HepG2 (cell line): ENCODE results near the gene ALCAM. TPM values are rescaled to one million over a fixed set of nuclear protein-coding genes. Genes with fewer than 3 reads are reported as not detected.

ENCODE experiments used
- ATAC-seq: fragments of 200-7000 bp; cut with Tn5 transposase; 3 replicates; pipeline ENCODE4 v1.9.1; 2020; ENCODE audit warnings: mild to moderate bottlenecking, moderate library complexity
- BruUV-seq: library from RNA; stranded (reverse); fragments of 400-500 nt; replicated peaks from 2 replicates; lab custom pipeline; 2021; lab: Mats Ljungman, UMichigan
- CTCF ChIA-PET: fragments of 300-600 bp; formaldehyde crosslinking; extraction: SDS; loops from one replicate; lab custom pipeline; 2021; ENCODE audit warnings: low total read pairs, inconsistent platforms, low intra/inter-chr PET ratio; lab: Yijun Ruan, JAX
- POLR2A ChIA-PET: fragments of 350-600 bp; sonication (Branson Sonifier 250); formaldehyde crosslinking; loops from one replicate; lab custom pipeline; 2020; ENCODE audit warnings: antibody characterized with exemption, inconsistent platforms; lab: Yijun Ruan, JAX
- DNase-seq: peaks from one replicate; pipeline ENCODE4 v3.0.0-alpha.2; 2015; ENCODE audit warnings: low spot score
- FAIRE-seq: peaks from 3 replicates; lab custom pipeline; 2011; peaks lifted over from hg19 to GRCh38; lab: Jason Lieb, UNC
- H2AFZ ChIP-seq: one replicate; pipeline ENCODE4 v1.6.1; 2011; ENCODE audit warnings: low read length, inconsistent platforms
- H3K27ac ChIP-seq: fragments of 300-600 bp; 3 replicates; pipeline ENCODE4 v1.8.0; 2011; ENCODE audit warnings: mixed run types, mild to moderate bottlenecking, mixed read lengths, low read length, inconsistent platforms; ENCODE audit not compliant: insufficient read depth; ENCODE audit errors: extremely low read length
- H3K27me3 ChIP-seq, 2 experiments: fragments of 200-600 bp in 1 of 2; 2 replicates in 1 of 2; 3 replicates in 1 of 2; pipeline versions ENCODE4 v1.6.0 to v1.8.0; 2011; ENCODE audit warnings: low read length in 2 of 2, mild to moderate bottlenecking in 2 of 2, moderate library complexity in 2 of 2, inconsistent platforms in 1 of 2; ENCODE audit not compliant: insufficient read depth in 2 of 2, control insufficient read depth in 1 of 2
- H3K36me3 ChIP-seq, 2 experiments: fragments of 200-600 bp in 1 of 2; replicated peaks in 1 of 2; 2 replicates in 1 of 2; 3 replicates in 1 of 2; pipeline versions ENCODE4 v1.5.1 to v1.8.0; 2011; ENCODE audit warnings: low read length in 2 of 2, inconsistent platforms in 1 of 2; ENCODE audit not compliant: insufficient read depth in 2 of 2, control insufficient read depth in 1 of 2
- H3K4me1 ChIP-seq: 2 replicates; pipeline ENCODE4 v1.5.1; 2012; ENCODE audit warnings: low read length, inconsistent platforms; ENCODE audit not compliant: insufficient read depth
- H3K4me2 ChIP-seq: 2 replicates; pipeline ENCODE4 v1.6.0; 2011; ENCODE audit warnings: low read depth, low read length, inconsistent platforms
- H3K4me3 ChIP-seq, 3 experiments: fragments of 200-600 bp in 1 of 3; sonication (generic), shearing (Covaris generic) in 1 of 3; replicated peaks in 1 of 3; 2 replicates each; pipeline ENCODE4 v1.5.1; 2011 to 2016; ENCODE audit warnings: low read length in 3 of 3, inconsistent platforms in 2 of 3, low read depth in 2 of 3, mild to moderate bottlenecking in 2 of 3, control low read depth in 1 of 3, mixed read lengths in 1 of 3; ENCODE audit not compliant: insufficient read depth in 1 of 3
- H3K79me2 ChIP-seq: one replicate; pipeline ENCODE4 v1.6.1; 2011; ENCODE audit warnings: low read length, inconsistent platforms; ENCODE audit not compliant: insufficient read depth
- H3K9ac ChIP-seq: 2 replicates; pipeline ENCODE4 v1.6.0; 2011; ENCODE audit warnings: mild to moderate bottlenecking, low read depth, low read length, inconsistent platforms; ENCODE audit not compliant: insufficient read depth
- H3K9me3 ChIP-seq: 2 replicates; pipeline ENCODE4 v1.5.1; 2012; ENCODE audit warnings: mild to moderate bottlenecking, low read length
- H4K20me1 ChIP-seq: 2 replicates; pipeline ENCODE4 v1.6.0; 2011; ENCODE audit warnings: inconsistent platforms, mild to moderate bottlenecking, low read length, moderate library complexity; ENCODE audit not compliant: insufficient read depth
- ARID2 ChIP-seq: sonication (generic); formaldehyde crosslinking; IDR thresholded peaks from 2 replicates; pipeline ENCODE4 v1.8.1; 2022; ENCODE audit warnings: mild to moderate bottlenecking, missing genetic modification reagents, borderline replicate concordance
- DNMT3B ChIP-seq: conservative IDR thresholded peaks from 2 replicates; pipeline ENCODE4 v1.6.1; 2016; ENCODE audit warnings: missing biosample characterization, control low read depth
- EHMT2 ChIP-seq: fragments of 200-600 bp; sonication (generic); IDR thresholded peaks from 2 replicates; pipeline ENCODE4 v1.7.0; 2017; ENCODE audit warnings: antibody characterized with exemption, low read depth, low read length, borderline replicate concordance
- SNRNP70 ChIP-seq: fragments of 200-400 bp; formaldehyde crosslinking; IDR thresholded peaks from 2 replicates; pipeline ENCODE4 v1.6.1; 2017; ENCODE audit warnings: mild to moderate bottlenecking, low read depth, low read length, moderate library complexity
- ZFP82 ChIP-seq: sonication (generic); formaldehyde crosslinking; IDR thresholded peaks from 2 replicates; pipeline ENCODE4 v1.5.1; 2020; ENCODE audit warnings: mild to moderate bottlenecking, missing genetic modification reagents, borderline replicate concordance
- ZNF451 ChIP-seq: sonication (generic); formaldehyde crosslinking; IDR thresholded peaks from 2 replicates; pipeline ENCODE4 v1.5.0; 2020; ENCODE audit warnings: mild to moderate bottlenecking, missing genetic modification reagents
- ZNF629 ChIP-seq: sonication (generic); formaldehyde crosslinking; conservative IDR thresholded peaks from 2 replicates; pipeline ENCODE4 v1.5.0; 2020; ENCODE audit warnings: missing genetic modification reagents
- ZNF879 ChIP-seq: sonication (generic); formaldehyde crosslinking; IDR thresholded peaks from 2 replicates; pipeline ENCODE4 v1.8.1; 2023; ENCODE audit warnings: missing genetic modification reagents
- WGBS: methylation state at CpG from one replicate; pipeline ENCODE4 v1.1.6; 2017; ENCODE audit warnings: low lambda C conversion rate; 5-methylcytosine and 5-hydroxymethylcytosine counted together
- in situ Hi-C: cut with HindIII; loops from 2 replicates; pipeline ENCODE4 v1.10.0; 2017; ENCODE audit warnings: low pct_unique_long_range_greater_than_20kb; ENCODE audit not compliant: extremely low pct_ligation_motif_present
- intact Hi-C: fragments of 100-400 bp; cut with micrococcal nuclease; formaldehyde crosslinking; loops from one replicate; pipeline ENCODE4 v1.10.0; 2022; ENCODE audit not compliant: unreplicated experiment
- polyA plus RNA-seq, 8 experiments: library from polyadenylated mRNA; depleted of rRNA in 3 of 8; stranded (reverse) in 7 of 8; unstranded in 1 of 8; fragments of >200 nt; fragmentation: Illumina TruSeq in 4 of 8; extraction: Trizol in 4 of 8; gene quantifications; 2 replicates each; pipeline versions ENCODE4 v1.2.1 to v1.2.3, GENCODE V29; 2011 to 2016; ENCODE audit warnings: low read depth in 4 of 8, missing spikeins in 1 of 8, mixed read lengths in 1 of 8; ENCODE audit not compliant: insufficient read depth in 1 of 8
- total RNA-seq, 5 experiments: library from RNA; depleted of rRNA; stranded (reverse); fragments of >200 nt; fragmentation: Illumina TruSeq; extraction: Trizol; gene quantifications; 2 replicates each; pipeline ENCODE4 v1.2.3, GENCODE V29; 2016; ENCODE audit warnings: low read depth in 1 of 5
- TF ChIP-seq, protein P1 (sequence below): sonication (generic); formaldehyde crosslinking; IDR thresholded peaks from 2 replicates; pipeline ENCODE4 v1.4.0; 2020; ENCODE audit warnings: low read depth, missing genetic modification reagents
- TF ChIP-seq, protein P2 (sequence below): sonication (generic); formaldehyde crosslinking; IDR thresholded peaks from 2 replicates; pipeline ENCODE4 v1.4.0; 2020; ENCODE audit warnings: mild to moderate bottlenecking, missing genetic modification reagents

ALCAM gene
- total and polyA plus RNA-seq, 2 of the 13 experiments (the other 11 are each of a cell fraction or from before 2014, with no cell fraction given): 26.0 to 33.1 TPM

DNA sequence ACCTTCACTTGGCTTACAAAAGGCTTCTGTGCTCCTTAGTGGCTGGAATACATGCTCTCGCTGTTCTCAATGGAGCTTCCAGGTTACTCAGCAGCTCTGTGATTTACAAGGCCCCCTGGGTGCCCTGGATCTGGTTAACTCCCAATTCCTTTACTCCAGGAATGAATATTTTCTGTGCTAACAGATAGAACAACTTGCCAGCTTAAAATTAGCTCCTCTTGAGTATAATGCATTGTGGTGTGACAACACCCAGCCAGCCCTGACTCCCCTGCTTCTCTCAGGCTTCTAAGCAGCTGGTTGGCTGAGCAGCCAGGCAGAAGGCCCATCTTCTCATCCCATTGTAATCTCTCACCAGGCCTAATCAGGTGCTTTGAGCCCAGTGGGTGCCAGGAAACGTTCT, 246.4 kb downstream of the ALCAM start:
- Histone ChIP-seq H3K9ac (no peak overlapping the region), H3K79me2 (no peaks in the 10 kb centered on the region), H3K27ac (no peak overlapping the region), H3K27me3 (no peaks in the 10 kb centered on the region), H3K36me3 (no peaks in the 10 kb centered on the region), H3K9me3 (no peaks in the 10 kb centered on the region), H3K4me2 (no peak overlapping the region), H4K20me1 (no peaks in the 10 kb centered on the region), H3K4me1 (no peaks in the 10 kb centered on the region), H2AFZ (no peak overlapping the region), H3K4me3 (no peak overlapping the region)
- in situ Hi-C loops: no loop called here
- FAIRE-seq (no peak), DNase-seq (no peak), ATAC-seq (no peak)
- BruUV-seq: no TSS peak
- TF ChIP-seq ARID2: no peak
- TF ChIP-seq, protein P1, sequence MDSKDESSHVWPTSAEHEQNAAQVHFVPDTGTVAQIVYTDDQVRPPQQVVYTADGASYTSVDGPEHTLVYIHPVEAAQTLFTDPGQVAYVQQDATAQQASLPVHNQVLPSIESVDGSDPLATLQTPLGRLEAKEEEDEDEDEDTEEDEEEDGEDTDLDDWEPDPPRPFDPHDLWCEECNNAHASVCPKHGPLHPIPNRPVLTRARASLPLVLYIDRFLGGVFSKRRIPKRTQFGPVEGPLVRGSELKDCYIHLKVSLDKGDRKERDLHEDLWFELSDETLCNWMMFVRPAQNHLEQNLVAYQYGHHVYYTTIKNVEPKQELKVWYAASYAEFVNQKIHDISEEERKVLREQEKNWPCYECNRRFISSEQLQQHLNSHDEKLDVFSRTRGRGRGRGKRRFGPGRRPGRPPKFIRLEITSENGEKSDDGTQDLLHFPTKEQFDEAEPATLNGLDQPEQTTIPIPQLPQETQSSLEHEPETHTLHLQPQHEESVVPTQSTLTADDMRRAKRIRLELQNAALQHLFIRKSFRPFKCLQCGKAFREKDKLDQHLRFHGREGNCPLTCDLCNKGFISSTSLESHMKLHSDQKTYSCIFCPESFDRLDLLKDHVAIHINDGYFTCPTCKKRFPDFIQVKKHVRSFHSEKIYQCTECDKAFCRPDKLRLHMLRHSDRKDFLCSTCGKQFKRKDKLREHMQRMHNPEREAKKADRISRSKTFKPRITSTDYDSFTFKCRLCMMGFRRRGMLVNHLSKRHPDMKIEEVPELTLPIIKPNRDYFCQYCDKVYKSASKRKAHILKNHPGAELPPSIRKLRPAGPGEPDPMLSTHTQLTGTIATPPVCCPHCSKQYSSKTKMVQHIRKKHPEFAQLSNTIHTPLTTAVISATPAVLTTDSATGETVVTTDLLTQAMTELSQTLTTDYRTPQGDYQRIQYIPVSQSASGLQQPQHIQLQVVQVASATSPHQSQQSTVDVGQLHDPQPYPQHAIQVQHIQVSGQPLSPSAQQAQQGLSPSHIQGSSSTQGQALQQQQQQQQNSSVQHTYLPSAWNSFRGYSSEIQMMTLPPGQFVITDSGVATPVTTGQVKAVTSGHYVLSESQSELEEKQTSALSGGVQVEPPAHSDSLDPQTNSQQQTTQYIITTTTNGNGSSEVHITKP (CRISPR knock-in tag): no peak
- no peak for TF ChIP-seq ZNF879 (CRISPR knock-in tag)
- TF ChIP-seq ZNF451 (CRISPR knock-in tag): no peak
- TF ChIP-seq, protein P2, sequence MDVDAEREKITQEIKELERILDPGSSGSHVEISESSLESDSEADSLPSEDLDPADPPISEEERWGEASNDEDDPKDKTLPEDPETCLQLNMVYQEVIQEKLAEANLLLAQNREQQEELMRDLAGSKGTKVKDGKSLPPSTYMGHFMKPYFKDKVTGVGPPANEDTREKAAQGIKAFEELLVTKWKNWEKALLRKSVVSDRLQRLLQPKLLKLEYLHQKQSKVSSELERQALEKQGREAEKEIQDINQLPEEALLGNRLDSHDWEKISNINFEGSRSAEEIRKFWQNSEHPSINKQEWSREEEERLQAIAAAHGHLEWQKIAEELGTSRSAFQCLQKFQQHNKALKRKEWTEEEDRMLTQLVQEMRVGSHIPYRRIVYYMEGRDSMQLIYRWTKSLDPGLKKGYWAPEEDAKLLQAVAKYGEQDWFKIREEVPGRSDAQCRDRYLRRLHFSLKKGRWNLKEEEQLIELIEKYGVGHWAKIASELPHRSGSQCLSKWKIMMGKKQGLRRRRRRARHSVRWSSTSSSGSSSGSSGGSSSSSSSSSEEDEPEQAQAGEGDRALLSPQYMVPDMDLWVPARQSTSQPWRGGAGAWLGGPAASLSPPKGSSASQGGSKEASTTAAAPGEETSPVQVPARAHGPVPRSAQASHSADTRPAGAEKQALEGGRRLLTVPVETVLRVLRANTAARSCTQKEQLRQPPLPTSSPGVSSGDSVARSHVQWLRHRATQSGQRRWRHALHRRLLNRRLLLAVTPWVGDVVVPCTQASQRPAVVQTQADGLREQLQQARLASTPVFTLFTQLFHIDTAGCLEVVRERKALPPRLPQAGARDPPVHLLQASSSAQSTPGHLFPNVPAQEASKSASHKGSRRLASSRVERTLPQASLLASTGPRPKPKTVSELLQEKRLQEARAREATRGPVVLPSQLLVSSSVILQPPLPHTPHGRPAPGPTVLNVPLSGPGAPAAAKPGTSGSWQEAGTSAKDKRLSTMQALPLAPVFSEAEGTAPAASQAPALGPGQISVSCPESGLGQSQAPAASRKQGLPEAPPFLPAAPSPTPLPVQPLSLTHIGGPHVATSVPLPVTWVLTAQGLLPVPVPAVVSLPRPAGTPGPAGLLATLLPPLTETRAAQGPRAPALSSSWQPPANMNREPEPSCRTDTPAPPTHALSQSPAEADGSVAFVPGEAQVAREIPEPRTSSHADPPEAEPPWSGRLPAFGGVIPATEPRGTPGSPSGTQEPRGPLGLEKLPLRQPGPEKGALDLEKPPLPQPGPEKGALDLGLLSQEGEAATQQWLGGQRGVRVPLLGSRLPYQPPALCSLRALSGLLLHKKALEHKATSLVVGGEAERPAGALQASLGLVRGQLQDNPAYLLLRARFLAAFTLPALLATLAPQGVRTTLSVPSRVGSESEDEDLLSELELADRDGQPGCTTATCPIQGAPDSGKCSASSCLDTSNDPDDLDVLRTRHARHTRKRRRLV (CRISPR knock-in tag): no peak
- no peak for TF ChIP-seq ZFP82 (CRISPR knock-in tag)
- no peak for TF ChIP-seq EHMT2
- no peak for TF ChIP-seq DNMT3B (CRISPR knock-in tag)
- no peak for TF ChIP-seq SNRNP70
- no peak for TF ChIP-seq ZNF629 (CRISPR knock-in tag)
- intact Hi-C loops: no loop called here
- WGBS: 4% methylated on average over 2 of the region's 2 CpGs
- ChIA-PET CTCF (no interaction called here), POLR2A (no interaction called here)
